NCI-H345 (cell line): ENCODE results near the gene TFEB.
"Not testable (repeated sequence)": the region's sequence is repeated elsewhere in the genome, so short reads cannot be mapped to it uniquely, and the experiment has no call there.

Experiments used
- DNase-seq: peaks from one replicate; lab custom pipeline; 2025; lab: John Stamatoyannopoulos, UW

Gene TFEB

DNA sequence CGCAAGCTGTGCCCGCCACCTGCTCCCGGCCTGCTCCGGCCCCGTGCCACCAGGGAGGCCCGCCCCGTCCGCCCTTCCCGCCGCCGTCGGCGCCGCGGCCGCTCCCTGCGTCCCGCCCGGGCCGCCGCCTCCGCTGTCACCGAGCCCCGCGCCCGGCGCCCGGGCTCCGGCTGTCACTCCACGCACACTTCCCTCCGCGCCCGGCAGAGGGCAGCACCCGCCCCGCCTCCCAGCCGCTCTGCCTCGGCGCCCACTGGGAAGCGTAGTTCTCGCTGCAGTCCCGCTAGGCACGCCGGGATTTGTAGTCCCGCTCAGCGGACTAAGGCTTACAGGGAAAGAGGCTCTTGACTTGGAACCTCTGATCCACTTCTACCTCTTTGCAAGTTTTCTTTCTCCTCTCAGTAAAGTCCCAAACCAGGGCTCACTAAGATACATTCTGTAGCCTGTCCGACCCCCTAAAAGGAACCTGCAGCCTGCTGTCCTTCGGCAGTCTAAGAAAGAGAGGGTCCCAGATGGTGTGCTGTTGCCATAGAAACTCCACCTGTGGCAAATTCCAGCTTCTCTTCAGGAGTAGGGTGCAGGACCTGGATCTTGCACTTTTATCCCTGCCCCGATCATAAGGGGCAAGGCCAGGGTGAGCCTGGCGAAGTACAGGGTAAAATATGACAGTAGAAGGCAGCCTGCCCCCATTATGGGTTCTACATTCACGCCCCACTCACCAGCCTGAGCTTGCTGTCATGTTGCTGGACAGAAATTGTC, at the start of gene TFEB:
TSS of gene TFEB (minus strand) at position 182 of the 759 bp plus-strand sequence. CDS start 44,395 bp downstream, outside the sequence.
- peak; percentile 94 for DNase-seq

DNA sequence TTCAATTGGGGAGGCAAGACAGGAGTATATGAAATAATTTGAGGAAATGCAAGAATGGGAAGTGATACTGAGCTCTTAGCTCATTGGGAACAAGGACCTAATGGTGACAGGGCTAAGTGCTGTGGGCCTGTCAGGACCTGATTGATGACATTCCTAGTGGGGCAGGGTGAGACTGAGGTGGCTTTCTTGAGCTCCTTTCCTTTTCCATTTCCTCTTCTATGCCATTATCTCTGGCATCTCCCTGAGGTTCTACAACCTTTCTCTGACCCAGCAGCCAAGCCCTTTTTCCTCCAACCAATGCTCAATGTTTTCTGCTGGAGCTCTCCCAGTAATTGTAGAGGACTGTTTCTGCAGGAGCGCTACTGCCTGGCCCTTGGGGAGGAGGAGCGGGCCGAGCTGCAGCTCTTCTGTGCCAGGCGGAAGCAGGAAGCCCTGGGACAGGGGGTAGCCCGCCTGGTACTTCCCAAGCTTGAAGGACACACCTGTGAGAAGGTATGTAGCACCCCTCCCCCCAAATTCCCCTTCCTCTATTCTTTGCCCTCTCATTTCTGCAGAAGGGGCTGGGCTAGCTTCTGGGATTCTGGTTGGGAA, 49.3 kb upstream of the TFEB start:
- no peak for DNase-seq

DNA sequence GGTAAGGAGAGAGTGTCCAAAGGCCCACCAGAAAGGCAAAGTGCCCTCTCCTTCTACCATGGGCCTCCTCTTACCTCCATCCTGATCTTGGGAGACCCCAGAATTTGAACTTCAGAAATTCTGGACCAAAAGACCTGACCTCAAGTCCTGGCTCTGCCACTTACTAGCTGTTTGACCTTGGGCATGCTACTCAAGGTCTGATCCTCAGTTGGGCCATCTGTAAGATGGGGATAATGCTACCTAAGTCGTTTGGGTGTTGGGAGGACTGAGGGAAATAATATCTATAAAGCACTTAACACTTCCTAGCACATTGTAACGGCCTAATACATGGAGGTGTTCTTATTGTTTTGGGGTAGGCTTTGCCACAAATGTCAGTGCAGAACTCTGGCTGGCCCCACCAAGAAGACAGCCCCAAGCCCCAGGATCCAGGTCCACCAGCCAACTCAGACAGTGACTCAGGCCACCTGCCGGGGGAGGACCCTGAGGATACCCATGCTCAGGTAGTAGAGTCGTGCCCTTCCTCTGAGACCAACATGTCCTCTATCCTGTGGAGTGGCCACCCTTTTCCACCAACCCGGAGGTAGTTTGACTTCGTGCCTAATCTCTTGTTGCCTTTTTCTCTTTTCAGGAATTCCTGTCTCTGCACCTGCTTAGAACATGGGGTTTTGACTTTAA, 47.8 kb upstream of the TFEB start:
- DNase-seq, result no peak

DNA sequence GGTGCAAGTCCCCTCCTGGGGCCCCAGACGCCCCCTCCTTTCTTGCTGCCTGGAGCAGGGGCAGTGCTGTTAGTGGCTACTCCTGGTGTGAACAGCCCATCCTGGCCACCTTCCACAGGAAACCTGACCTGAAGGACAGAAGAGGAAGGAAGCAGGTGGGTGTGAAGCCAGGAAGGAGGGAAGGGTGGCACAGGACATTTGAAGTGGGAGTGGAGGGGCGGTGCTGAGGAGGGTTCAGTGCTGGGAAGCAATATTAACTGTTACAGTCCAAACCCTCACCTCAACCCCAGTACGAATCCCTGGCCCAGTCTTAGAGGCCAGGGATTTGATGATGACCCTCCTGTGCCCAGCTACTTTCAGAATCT, 45.9 kb upstream of the TFEB start:
- no peak for DNase-seq

DNA sequence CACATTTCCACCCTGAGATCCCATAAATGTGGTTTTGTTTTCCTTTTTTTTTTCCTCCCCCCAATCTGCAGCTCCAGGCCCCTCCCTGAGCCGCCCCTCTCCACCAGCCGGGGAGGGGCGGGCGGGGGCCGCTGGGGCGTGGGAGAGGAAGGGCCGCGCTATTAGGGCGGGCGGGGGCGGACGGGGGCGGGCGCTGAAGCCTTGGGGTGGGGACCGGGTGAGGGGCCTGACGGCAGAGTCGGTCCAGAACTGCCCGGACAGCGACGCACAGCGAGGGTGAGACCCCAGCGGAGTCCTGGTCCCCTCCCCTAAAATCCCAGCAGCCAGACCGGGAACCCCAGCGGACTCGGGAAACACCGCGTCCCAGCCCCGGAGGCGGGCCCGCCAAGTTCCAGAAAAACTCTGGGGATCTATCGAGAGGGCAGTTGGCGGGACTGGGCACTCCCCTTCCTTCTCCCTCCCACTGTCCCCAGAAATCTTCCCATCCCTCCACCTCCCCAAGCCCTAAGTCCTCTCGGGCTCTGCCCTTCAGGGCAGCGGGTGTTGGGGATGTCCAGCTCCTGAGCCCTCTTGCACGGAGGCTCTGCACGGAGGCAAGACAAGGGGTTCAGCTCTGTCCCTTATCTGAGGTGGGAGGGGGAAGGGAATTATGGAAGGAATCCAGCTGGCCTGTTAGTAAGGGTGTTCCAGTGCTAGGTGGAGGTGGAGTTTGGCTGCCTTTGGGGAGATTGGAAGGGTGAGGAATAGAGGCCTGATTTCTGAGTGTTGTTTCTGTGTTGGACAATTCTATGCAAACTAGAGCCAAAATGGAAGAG, 45.4 kb upstream of the TFEB start, which contains the start of gene PRICKLE4:
TSS of gene PRICKLE4 (plus strand) at position 232 of the 815 bp plus-strand sequence. CDS start 2,692 bp downstream, outside the sequence.
- peak; percentile 42 for DNase-seq

DNA sequence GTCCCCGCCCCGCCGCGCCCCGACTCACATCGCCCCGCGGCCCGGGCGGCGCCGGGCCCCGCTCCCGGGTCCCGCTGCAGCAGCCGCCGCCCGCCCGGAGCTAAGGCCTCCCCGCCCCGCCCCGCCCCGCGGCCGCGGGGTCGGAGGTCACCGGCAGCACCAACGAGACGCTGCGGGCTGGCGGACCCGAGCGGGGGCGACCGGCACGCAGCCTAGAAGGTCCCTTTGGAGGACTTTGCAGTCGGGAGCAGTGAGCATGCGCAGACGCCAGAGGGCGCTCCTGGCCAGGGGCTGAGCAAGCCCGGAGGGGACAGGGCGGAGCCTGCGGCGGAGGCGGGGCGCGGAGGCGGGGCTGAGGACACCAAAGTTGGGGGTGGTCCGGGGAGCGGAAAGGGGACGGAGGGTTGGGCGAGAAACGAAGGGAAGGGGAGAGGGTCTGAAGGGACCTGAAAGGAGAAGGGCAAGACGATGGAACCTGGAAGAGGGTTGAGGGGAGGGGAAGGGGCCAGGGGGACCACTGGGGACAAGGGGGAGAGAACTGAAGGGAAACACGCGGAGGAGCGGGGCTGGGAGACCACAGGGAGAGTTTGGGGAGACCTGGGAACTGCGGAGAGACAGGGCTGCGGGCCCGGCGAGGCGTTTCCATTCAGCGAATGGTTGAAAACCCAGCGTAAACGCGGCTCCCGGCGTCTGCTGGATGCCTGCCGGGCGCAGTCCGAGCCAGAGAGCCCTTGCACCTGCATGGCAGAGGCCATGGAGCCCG, 44.6 kb upstream of the TFEB start, which contains the start of gene FRS3:
TSS of gene FRS3 (minus strand) at position 113 of the 763 bp plus-strand sequence. CDS start 2,913 bp downstream, outside the sequence.
- peak; percentile 97 for DNase-seq

DNA sequence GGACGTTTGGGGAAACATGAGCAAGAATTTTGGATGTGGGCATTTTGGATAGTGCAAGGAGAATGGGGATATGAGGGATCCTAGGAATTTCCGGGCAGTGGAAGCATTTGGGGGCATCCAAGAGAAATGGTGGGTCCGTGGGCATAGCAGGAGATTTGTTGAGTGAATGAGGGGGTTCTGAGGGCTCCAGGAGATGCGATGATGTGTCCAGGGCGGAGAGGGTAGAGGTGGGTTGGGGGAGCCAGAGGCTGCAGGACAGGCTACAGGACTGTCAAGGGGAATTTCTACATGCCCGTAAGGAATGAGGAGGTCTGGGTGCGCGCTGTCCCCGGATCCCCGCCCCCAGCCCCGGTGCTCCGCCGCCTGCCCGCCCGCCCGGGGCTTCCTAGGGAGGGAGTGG, 43.9 kb upstream of the TFEB start:
- no peak for DNase-seq

DNA sequence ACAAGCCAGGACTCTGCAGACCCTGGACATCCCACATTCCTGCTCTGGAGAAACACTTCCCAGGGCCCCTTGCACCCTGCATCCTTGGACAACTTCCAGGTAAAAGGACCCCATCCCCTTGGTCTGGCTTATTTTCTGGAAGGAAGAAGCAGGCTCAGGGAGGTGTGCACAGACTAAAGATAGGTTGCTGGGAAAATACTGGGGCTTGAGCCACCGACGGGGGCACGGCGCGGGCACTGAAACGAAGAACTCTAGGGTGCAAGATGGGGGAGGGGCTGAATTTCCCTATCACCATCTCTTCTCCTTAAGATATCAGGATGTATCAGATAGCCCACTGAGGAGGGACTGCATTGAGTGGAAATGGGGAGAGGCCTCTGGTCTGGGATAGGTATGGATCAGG, 43.5 kb upstream of the TFEB start:
- no peak for DNase-seq

DNA sequence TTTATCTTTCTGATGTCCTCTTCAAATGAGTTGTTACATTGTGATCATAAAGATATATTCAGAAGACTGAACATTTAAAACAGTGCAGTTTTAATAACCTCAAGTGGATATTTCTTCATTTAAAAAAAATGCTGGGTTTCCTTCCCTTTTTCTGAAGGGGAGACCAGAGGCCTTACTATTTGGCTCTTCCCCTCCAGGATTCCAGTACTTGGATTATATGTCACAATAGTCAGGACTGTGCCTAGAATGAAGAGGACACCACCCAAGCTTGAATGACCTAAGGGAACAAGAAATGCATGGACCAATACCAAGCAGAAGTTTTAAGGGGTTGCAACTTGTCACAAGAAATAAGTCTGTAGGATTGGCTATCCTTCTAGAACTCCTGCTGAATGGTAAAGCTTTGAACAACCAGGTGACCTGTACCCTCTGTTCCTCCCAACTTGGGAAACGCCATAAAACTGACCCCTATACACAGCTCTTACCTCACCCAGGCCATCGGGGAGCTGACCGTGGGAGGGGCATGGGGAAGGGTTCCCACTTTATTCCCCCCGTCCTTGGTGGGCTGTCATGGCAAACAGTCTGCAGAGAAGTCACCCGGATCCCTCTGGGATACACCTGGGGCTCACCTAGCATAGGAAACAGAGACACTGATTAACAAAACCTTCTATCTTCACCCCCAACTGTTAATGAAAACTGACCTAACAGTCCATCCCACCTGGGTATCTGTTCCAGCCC, 42.3 kb upstream of the TFEB start:
- no peak for DNase-seq

DNA sequence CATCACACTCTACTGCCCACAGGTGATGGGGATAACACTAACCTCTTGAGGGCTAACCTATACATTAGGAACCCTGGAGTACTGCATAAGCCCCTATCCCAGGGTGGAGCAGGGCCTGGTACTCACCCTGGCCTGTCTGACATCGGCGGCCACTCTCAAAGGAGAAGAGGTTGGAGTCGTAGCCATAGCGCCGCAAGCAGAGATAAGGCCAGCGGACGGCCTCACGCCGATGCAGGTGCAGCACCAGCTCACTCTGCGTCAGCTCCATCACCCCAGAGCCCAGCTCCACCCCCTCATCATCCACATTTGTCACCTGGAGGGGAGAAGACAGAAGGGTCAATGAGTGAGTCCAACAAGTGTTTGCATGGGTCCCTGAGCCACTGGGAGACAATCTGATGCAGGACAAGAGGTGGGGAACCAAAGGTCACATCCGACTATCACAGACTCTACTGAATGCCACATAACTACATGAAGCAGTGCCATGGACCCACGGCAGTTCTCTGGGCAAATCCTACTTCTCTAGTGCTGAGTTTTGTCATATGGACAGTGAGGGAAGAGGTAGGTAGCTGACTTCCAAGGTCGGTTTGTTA, 40.0 kb upstream of the TFEB start:
- DNase-seq, result no peak

DNA sequence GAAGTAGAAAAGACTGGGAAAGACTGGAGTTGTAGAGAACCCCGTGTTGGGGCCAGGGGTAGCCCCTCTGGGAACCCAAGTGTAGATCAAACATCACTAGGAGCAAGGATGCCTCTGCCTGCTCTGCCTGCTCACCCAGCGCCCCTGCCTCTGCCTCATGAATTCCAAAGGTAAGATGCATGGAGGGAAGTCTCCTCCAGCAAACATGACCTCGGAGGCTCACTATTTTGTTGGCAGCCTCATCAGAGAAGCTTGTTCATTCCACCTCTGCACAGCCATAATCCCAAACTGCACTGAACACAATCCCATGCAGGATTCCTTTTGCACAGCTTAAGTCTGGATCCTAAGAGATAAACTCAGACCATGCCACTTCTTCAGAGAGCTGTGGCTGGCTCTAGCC, 39.4 kb upstream of the TFEB start:
- no peak for DNase-seq

DNA sequence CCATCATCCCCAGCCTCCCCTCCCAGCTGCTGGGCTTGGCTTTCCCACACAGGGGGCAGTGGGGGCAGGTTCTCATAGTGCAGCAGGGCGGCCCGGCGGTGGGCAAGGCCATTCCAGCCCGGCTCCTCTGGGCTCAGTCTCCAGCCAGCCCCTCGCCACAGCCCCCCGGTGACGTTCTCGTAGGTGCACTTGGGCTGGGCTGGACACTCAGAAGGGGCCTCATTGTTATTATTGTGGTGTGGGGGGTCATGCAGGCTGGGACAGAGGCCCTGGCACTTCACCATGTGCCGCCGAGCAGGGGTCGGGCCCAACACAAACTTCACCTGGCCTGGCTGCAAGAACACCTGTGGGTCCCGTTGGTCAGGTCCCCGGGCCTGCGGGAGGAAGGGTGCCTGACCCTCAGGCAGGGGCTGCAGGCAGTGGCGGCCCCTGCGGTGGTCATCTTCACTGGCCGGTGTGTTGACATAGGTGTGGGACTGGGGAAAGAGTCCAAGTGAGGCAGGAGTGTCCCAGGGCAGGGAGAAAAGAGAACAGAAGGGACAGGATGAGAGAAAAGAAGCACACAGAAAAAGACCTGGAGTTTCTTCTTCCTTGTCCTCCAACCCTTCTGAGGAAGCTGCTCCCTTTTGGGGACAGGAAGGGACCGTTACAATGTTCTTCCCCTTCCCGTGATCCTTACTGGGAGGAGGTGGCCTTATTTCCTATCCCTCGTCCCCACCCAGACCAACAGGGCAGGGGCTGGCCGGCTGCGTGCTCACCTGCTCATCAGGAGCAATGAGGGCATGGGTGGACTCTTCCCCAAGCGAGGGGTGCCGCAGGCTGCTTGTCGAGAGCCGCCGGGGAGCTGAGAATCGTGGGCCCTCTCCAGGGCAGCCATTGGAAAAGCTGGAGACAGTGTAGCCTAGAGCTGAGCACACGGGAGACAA, 35.9 kb upstream of the TFEB start:
- DNase-seq, result no peak

DNA sequence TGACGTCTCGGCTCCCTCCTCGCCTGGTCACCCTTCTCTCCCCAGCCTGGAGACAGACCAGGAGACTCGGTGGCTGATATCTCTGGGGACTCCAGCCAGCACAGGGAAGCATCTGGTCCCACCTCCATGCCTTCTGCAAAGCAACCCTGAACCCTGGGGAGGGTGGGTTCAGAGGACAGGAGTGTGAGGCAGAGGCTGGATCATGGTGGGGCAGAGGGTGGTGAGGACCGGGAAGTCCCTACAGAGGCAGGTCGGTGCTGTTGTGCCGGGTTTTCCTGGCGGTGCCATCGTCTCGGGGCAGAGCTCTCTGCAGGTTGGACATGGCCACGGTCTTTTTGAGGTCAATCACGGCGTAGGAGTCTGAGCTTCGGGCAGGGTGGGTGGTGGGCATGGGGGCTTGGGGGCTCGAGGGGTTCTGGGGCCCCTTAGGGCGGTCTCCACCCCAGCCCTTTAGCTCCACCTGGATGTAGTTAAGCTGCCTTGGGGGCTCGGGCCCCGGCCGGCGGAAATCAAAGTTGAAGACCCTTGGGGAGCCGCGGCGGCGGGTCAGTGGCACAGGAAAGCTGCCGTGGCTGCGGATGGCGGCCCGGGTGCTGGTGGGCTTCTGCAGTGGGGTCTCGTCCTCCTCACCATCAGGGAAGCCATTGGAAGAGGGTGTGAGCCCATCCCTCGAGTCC, 35.1 kb upstream of the TFEB start:
- DNase-seq, result no peak

DNA sequence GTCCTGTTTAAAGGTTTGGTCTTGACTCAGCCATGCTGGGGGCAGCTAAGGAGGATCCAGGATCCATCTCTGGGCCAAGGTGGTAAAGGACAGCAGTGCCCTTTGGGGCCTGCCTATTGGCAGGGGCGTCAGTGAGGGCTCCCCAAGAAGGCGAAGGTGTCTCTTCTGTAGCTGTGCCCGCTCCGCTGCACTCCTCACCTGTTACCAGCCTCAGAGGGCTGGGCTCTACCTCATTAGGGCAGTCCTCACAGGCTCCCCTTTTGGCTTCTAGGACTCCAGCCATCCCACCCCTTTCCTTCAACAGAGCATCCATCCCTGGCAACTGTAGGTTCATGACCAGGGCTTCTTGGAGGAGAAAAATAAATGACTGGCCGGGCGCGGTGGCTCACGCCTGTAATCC, 34.0 kb upstream of the TFEB start:
- DNase-seq, result no peak

DNA sequence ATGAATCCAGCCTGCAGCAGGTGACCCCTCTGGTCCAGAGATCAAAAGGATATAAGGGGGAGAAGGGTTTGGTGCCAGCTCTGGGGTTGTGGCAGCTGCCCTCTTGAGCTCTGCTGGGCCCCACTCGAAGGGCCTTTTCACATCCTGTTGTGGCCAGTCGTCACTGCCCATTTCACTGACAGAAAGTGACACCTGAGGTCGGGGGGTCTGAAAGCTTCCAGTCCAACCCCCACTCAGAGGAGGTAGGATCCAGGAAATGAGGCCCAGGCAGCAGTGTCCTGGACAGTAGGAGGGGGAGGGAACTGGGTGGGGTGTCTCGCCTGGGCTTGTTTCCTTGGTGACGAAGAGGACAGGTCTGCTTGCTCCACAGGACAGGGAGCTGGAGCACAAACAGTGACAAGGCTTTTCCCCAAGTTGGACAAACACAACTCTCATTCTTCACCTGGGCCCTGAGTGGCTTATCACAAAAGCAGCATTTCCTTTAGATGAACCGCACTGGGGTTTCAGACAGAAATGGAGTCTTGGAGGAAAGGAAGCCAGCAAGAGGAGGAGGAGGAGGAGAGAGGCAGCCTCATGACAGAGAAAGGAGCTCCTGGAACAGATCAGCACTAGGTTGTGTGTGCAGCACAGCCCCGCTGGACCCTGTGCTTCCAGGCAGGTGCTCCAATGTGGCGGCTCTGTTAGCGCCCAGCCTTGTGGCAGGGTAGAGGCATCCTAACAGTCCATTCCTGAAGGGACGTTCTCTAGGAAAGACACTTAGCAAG, 33.3 kb upstream of the TFEB start:
- DNase-seq, result no peak

DNA sequence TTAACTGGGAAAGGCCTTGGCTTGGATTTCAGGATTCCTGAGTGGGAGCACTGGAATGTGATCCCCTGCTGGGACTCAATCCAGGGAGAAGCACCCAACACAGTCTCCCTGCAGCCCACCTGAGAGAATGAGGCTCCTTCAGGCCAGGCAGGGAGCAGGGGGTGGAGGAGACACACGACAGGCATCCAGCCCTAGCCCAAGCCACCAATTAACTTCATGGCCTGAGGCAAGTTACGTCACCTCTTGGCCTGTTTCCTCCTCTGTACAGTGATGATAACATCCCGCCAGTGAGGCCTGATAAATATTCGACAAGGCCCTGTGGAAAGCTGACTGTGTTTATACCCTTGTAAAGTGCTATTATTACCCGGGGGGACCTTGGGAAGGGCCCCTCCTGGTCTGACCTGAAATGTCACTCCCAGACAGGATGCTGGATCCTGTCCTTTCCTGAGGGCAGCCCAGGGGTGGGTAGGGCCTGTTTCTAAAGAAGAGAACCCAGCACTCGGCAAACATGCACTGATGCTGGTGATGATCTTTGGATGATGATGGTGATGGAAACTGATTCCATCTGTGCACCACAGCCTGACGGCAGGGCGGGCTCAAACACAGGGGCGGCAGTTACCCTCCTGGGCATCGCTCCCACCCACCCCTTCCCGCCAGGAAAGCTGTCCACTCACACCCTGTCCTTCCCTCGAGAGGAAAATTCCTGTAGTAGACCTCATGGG, 31.9 kb upstream of the TFEB start:
- DNase-seq, result no peak

DNA sequence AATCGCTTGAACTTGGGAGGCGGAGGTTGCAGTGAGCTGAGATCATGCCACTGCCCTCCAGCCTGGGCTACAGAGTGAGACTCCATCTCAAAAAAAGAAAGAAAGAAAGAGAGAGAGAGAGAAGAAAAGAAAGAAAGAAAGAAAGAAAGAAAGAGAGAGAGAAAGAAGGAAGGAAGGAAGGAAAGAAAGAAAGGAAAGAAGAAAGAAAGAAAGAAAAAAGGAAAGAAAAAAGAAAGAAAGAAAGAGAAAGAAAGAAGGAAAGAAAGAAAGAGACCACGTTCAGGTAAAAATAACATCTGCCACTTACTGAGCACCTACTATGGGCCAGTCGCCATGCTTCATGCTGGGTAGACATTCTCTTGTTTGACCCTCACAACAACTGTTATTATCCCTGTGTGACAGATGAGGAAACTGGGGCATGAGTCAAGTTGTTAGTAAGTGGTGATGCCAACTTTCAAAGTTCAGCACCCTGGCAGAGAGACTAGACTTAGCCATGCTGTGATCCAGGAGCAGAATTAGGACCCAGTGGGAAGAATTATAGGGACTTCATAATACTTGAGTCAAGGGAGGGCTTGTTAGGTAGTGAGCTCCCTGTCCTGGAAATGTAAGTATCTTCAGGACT, 30.7 kb upstream of the TFEB start:
- not testable (repeated sequence) for DNase-seq
